K562 (cell line): ENCODE measurements around the gene LAPTM4A. TPM values are rescaled to one million over a fixed set of nuclear protein-coding genes. Genes with fewer than 3 reads are reported as not detected.
A peak's percentile ranks its signal among the peaks of the same experiment; 100 is the strongest.

Experiments
- ATAC-seq: fragments of 200-7000 bp; cut with Tn5 transposase; 3 replicates; pipeline ENCODE4 v1.9.1; 2020; ENCODE audit warnings: moderate library complexity
- BruUV-seq: library from RNA; stranded (reverse); fragments of 400-500 nt; replicated peaks from 2 replicates; lab custom pipeline; 2021; lab: Mats Ljungman, UMichigan
- CTCF ChIA-PET: fragments of 300-600 bp; formaldehyde crosslinking; extraction: SDS; loops from one replicate; lab custom pipeline; 2021; ENCODE audit warnings: low intra/inter-chr PET ratio; lab: Yijun Ruan, JAX
- POLR2A ChIA-PET: fragments of 300-600, 350-650 bp; sonication (Branson Sonifier 250); formaldehyde crosslinking; extraction: SDS; loops from one replicate; lab custom pipeline; 2021; ENCODE audit warnings: antibody characterized with exemption, inconsistent platforms; lab: Yijun Ruan, JAX
- DNase-seq, 4 experiments: peaks; one replicate each; pipeline versions ENCODE4 v3.0.0 to v3.0.0-alpha.2; 2011 to 2018; ENCODE audit warnings: low spot score in 3 of 4, mixed read lengths in 3 of 4; ENCODE audit errors: extremely low read depth in 1 of 4
- FAIRE-seq: peaks from 2 replicates; lab custom pipeline; 2011; peaks lifted over from hg19 to GRCh38; lab: Jason Lieb, UNC
- H2AFZ ChIP-seq: 2 replicates; pipeline ENCODE4 v1.6.0; 2011; ENCODE audit warnings: low read depth, low read length, control low read depth, inconsistent platforms
- H3K27ac ChIP-seq: fragments of 200-600 bp; 3 replicates; pipeline ENCODE4 v1.8.0; 2011; ENCODE audit warnings: low read depth, mild to moderate bottlenecking, control low read depth, inconsistent platforms, low read length, moderate library complexity, mixed read lengths; ENCODE audit errors: extremely low read depth
- H3K27me3 ChIP-seq, 2 experiments: fragments of 300-600 bp in 1 of 2; 2 replicates in 1 of 2; 3 replicates in 1 of 2; pipeline versions ENCODE4 v1.6.0 to v1.8.0; 2011; ENCODE audit warnings: inconsistent platforms in 2 of 2, low read length in 2 of 2, mild to moderate bottlenecking in 1 of 2, mixed read lengths in 1 of 2, moderate library complexity in 1 of 2; ENCODE audit not compliant: control insufficient read depth in 2 of 2, insufficient read depth in 2 of 2
- H3K36me3 ChIP-seq: fragments of 300-600 bp; 3 replicates; pipeline ENCODE4 v1.8.0; 2011; ENCODE audit warnings: mild to moderate bottlenecking, low read length, inconsistent platforms; ENCODE audit not compliant: control insufficient read depth, insufficient read depth
- H3K4me1 ChIP-seq, 2 experiments: fragments of 200-600 bp in 1 of 2; replicated peaks in 1 of 2; 2 replicates in 1 of 2; 3 replicates in 1 of 2; pipeline versions ENCODE4 v1.5.1 to v1.8.0; 2011; ENCODE audit warnings: inconsistent platforms in 2 of 2, low read length in 2 of 2, mild to moderate bottlenecking in 1 of 2, mixed read lengths in 1 of 2, moderate library complexity in 1 of 2; ENCODE audit not compliant: control insufficient read depth in 2 of 2, insufficient read depth in 2 of 2
- H3K4me2 ChIP-seq: 2 replicates; pipeline ENCODE4 v1.6.1; 2011; ENCODE audit warnings: low read length, control low read depth, inconsistent platforms, mixed read lengths; ENCODE audit not compliant: insufficient read depth
- H3K4me3 ChIP-seq: fragments of 200-600 bp; sonication (generic), shearing (Covaris generic); 2 replicates; pipeline ENCODE4 v1.5.1; 2016; ENCODE audit warnings: control low read depth, inconsistent platforms
- H3K79me2 ChIP-seq: fragments of 200-600 bp; 3 replicates; pipeline ENCODE4 v1.8.0; 2011; ENCODE audit warnings: low read length, inconsistent platforms; ENCODE audit not compliant: control insufficient read depth, insufficient read depth
- H3K9ac ChIP-seq, 2 experiments: 2 replicates each; pipeline versions ENCODE4 v1.6.0 to v1.6.1; 2011; ENCODE audit warnings: low read depth in 2 of 2, low read length in 2 of 2, control low read depth in 1 of 2, inconsistent platforms in 1 of 2, mild to moderate bottlenecking in 1 of 2, mixed read lengths in 1 of 2; ENCODE audit not compliant: insufficient read depth in 1 of 2
- H3K9me1 ChIP-seq: one replicate; pipeline ENCODE4 v1.6.0; 2011; ENCODE audit warnings: inconsistent platforms, mild to moderate bottlenecking, low read length, moderate library complexity; ENCODE audit not compliant: control insufficient read depth, insufficient read depth
- H3K9me3 ChIP-seq: replicated peaks from 2 replicates; pipeline ENCODE4 v1.5.1; 2011; ENCODE audit warnings: low read depth, low read length, inconsistent platforms; ENCODE audit not compliant: control insufficient read depth, insufficient read depth
- H4K20me1 ChIP-seq: replicated peaks from 2 replicates; pipeline ENCODE4 v1.6.1; 2011; ENCODE audit warnings: low read length, inconsistent platforms, mixed read lengths; ENCODE audit not compliant: control insufficient read depth, insufficient read depth
- NFIC ChIP-seq: fragments of 450-650 bp; IDR thresholded peaks from 2 replicates; pipeline ENCODE4 v1.6.1; 2017; ENCODE audit warnings: mild to moderate bottlenecking, inconsistent platforms
- NR2C1 ChIP-seq, 2 experiments: fragments of 450-650 bp; IDR thresholded peaks; 2 replicates each; pipeline ENCODE4 v1.6.1; 2017; ENCODE audit warnings: mild to moderate bottlenecking in 2 of 2, antibody characterized with exemption in 1 of 2, inconsistent platforms in 1 of 2, missing compliant biosample characterization in 1 of 2, missing genetic modification characterization in 1 of 2
- TOE1 ChIP-seq, 2 experiments: fragments of 450-650 bp in 1 of 2; sonication (generic) in 1 of 2; formaldehyde crosslinking in 1 of 2; IDR thresholded peaks; 2 replicates each; pipeline versions ENCODE4 v1.7.1 to v1.8.0; 2016 to 2022; ENCODE audit warnings: borderline replicate concordance in 2 of 2, mild to moderate bottlenecking in 2 of 2, antibody characterized with exemption in 1 of 2, inconsistent platforms in 1 of 2, low read depth in 1 of 2, missing genetic modification reagents in 1 of 2, moderate library complexity in 1 of 2
- WGBS: fragments of 100-300 bp; shearing (Covaris generic); methylation state at CpG from one replicate; pipeline ENCODE4 v1.1.6; 2016; ENCODE audit warnings: low coverage, mixed read lengths; ENCODE audit not compliant: insufficient coverage; ENCODE audit errors: missing lambda C conversion rate; 5-methylcytosine and 5-hydroxymethylcytosine counted together
- in situ Hi-C: fragments of 300-500 bp; cut with MboI; formaldehyde crosslinking; loops from 4 replicates; pipeline ENCODE4 v1.15.0; 2018; ENCODE audit warnings: inconsistent platforms, mixed read lengths
- intact Hi-C: fragments of 100-400 bp; cut with micrococcal nuclease; formaldehyde crosslinking; loops from 2 replicates; pipeline ENCODE4 v1.14.2; 2022
- polyA plus RNA-seq, 8 experiments: library from polyadenylated mRNA; depleted of rRNA in 4 of 8; stranded (reverse) in 5 of 8; unstranded in 3 of 8; fragments of >200 nt; fragmentation: Nextera tagmentation in 2 of 8; fragmentation: Illumina TruSeq in 1 of 8; extraction: Ambion mirVana in 2 of 8; extraction: Trizol in 1 of 8; gene quantifications; 2 replicates each; pipeline versions ENCODE4 v1.2.1 to v1.2.3, GENCODE V29; 2011 to 2014; ENCODE audit warnings: inconsistent platforms in 1 of 8, missing spikeins in 1 of 8
- total RNA-seq, 7 experiments: library from RNA; depleted of rRNA in 6 of 7; stranded (reverse); fragments of >200 nt in 6 of 7; fragmentation: Illumina TruSeq in 2 of 7; extraction: Trizol in 2 of 7; gene quantifications; 2 replicates each; pipeline versions ENCODE4 v1.2.1 to v1.2.3, GENCODE V29; 2011 to 2021; ENCODE audit warnings: low replicate concordance in 1 of 7
- TF ChIP-seq, protein P1 (sequence below), 2 experiments: fragments of 450-650 bp in 1 of 2; sonication (generic) in 1 of 2; formaldehyde crosslinking in 1 of 2; IDR thresholded peaks in 1 of 2; conservative IDR thresholded peaks in 1 of 2; 2 replicates each; pipeline versions ENCODE4 v1.6.1 to v1.8.1; 2016 to 2023; ENCODE audit warnings: mild to moderate bottlenecking in 2 of 2, moderate library complexity in 2 of 2, inconsistent platforms in 1 of 2, missing genetic modification reagents in 1 of 2
- TF ChIP-seq, protein P2 (sequence below): sonication (generic); formaldehyde crosslinking; IDR thresholded peaks from 2 replicates; pipeline ENCODE4 v1.5.0; 2020; ENCODE audit warnings: missing genetic modification reagents

Gene LAPTM4A
- total and polyA plus RNA-seq, 9 of the 15 experiments (the other 6 are each of a cell fraction or from before 2014, with no cell fraction given) = 13.4 to 157 (median 50.1) TPM

DNA sequence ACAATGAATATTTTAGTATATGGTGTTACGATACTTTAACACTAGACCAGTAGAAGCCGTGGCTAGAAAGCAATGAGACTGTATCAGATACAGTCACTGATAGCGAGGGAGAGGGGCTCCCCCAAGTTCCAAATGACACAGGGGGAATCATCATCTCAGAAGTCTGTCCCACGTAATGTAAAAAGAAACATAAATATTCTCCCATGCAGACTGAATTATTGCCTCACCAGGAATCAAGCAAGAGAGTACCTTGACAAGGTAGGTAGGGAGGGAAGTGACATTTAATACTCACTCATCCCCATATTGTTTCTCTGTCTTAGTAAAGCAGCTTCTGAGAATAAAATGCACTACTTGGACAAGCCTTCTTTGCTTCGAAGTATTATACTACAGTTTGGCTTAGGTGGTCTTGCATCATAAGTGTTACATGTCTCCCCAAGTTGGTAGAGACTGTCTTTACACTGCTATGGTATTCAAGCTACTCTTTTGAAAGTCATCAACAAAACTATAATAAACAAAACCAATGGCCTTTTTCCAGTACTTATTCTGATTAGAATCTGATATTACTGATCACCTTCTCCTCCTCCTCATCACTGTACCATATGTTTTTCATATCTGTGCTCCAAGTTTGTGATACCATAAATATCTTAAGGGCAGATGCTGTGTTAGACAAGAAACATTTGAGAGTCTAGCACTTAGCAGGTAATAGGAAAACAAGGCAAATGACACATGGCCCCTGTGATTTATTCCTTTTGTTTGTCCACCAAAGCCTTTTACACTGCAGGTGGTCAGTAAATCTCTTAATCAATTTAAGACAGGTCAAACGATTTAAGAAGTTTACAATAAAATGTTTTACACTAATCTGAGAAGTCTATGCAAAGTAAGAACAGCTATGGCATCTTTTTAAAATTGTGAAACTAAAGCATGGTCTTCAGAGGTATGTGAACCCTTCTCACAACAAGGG is 2.7 kb downstream of the LAPTM4A start:
- H3K27ac ChIP-seq = peak overlapping the region; percentile 98; the same call in 1 of the 3 replicates
- H3K9me3 ChIP-seq = no peaks in the 10 kb centered on the region
- 44% methylated on average over 6 of the region's 6 CpGs for WGBS
- peak overlapping the region; percentile 97 for H3K4me2 ChIP-seq
- no peak for FAIRE-seq
- H4K20me1 ChIP-seq = peaks cover 25% of the 10 kb centered on the region
- H3K4me3 ChIP-seq = peak overlapping the region; percentile 70
- intact Hi-C loops = no loop called here
- H3K79me2 ChIP-seq = peaks cover 72% of the 10 kb centered on the region
- no peak for ATAC-seq
- peaks cover 15% of the 10 kb centered on the region; the same call in 1 of the 3 replicates for H3K36me3 ChIP-seq
- H3K27me3 ChIP-seq = no peaks in the 10 kb centered on the region
- no peaks in the 10 kb centered on the region for H3K9me1 ChIP-seq
- no TSS peak for BruUV-seq
- peak overlapping the region in 1 of 2 experiments; percentile 94; a peak in 2 of 4 replicates for H3K9ac ChIP-seq
- DNase-seq = no peak
- H2AFZ ChIP-seq = no peak overlapping the region
- CTCF ChIA-PET = interaction anchor here (0.5 kb wide), 1 partner anchor 34 kb away, joined by 3 read pairs; no protein-coding TSS in a partner anchor
- POLR2A ChIA-PET = interaction anchor here (1.0 to 1.9 kb wide), 5 partner anchors 9 to 33 kb away, joined by 3 to 7 read pairs (median 4); no protein-coding TSS in a partner anchor
- TF ChIP-seq, protein P1, sequence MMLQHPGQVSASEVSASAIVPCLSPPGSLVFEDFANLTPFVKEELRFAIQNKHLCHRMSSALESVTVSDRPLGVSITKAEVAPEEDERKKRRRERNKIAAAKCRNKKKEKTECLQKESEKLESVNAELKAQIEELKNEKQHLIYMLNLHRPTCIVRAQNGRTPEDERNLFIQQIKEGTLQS (IDR thresholded peaks at IDR 0.05) = peak; percentile 28; the same call in 1 of the 2 replicates
- TF ChIP-seq, protein P1 (CRISPR knock-in tag; conservative IDR thresholded peaks at IDR 0.05) = no peak
- TF ChIP-seq, protein P2, sequence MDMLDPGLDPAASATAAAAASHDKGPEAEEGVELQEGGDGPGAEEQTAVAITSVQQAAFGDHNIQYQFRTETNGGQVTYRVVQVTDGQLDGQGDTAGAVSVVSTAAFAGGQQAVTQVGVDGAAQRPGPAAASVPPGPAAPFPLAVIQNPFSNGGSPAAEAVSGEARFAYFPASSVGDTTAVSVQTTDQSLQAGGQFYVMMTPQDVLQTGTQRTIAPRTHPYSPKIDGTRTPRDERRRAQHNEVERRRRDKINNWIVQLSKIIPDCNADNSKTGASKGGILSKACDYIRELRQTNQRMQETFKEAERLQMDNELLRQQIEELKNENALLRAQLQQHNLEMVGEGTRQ (CRISPR knock-in tag) = no peak
- TF ChIP-seq NR2C1 (IDR thresholded peaks at IDR 0.05) = no peak
- no peak for TF ChIP-seq NR2C1 (tag; IDR thresholded peaks at IDR 0.05)
- no peak for TF ChIP-seq TOE1 (IDR thresholded peaks at IDR 0.05; ENCODE audit: borderline replicate concordance)
- TF ChIP-seq TOE1 (CRISPR knock-in tag; IDR thresholded peaks at IDR 0.05; ENCODE audit: borderline replicate concordance, low read depth) = no peak
- TF ChIP-seq NFIC = no peak
- peaks cover 0 to 27% of the 10 kb centered on the region in 2 experiments; a peak in 3 of 5 replicates for H3K4me1 ChIP-seq
- in situ Hi-C loops = no loop called here
